ENCODE results near the gene CLEC2L. TPM values are rescaled to one million over a fixed set of nuclear protein-coding genes. Genes with fewer than 3 reads are reported as not detected.
"Not testable (repeated sequence)": the region's sequence is repeated elsewhere in the genome, so short reads cannot be mapped to it uniquely, and the experiment has no call there.

CLEC2L gene
- total and polyA plus RNA-seq, 2 donors (not counting 1 experiment from before 2014, with no cell fraction given), result not detected

DNA sequence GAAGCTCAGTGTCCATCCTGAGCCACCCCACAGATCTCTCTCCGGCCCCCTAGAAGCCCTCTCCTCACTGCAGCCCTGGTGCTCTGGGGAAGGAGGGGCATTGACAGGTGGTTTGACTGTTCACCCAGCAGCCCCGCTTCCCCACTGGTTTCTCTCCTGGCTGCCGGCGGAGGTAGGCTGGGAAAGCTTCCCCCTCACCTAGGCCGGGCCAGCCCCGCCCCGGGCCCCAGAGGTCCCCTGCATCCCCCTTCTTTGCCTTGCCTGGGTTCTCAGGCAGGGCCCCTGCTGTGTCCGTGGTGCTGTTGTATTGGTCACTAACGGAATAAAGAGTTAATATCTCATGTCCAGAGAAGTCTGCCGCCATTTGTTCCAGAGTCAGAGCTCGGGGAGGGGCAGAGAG, 21.2 kb downstream of the CLEC2L start:
- no peak overlapping the region for H2AFZ ChIP-seq (ENCODE audit: low read length)
- H3K27ac ChIP-seq (ENCODE audit: insufficient read depth, low read length), result no peak overlapping the region
- TF ChIP-seq EZH2 (IDR thresholded peaks at IDR 0.05; ENCODE audit: low read length, missing control alignments) (no peak), CTCF (conservative IDR thresholded peaks at IDR 0.05 in 1 of 2, IDR thresholded peaks at IDR 0.05 in 1 of 2; ENCODE audit: low read depth in 1 of 2, low read length in 2 of 2) (no peak)
- H3K4me2 ChIP-seq (ENCODE audit: extremely low read depth, insufficient read depth, low read length), result no peak overlapping the region
- DNase-seq (ENCODE audit: low read depth in 2 of 2), result no peak
- H3K79me2 ChIP-seq (ENCODE audit: control insufficient read depth, insufficient read depth, low read length), result no peaks in the 10 kb centered on the region
- no peaks in the 10 kb centered on the region for H3K9me3 ChIP-seq (ENCODE audit: control insufficient read depth, insufficient read depth, low read depth, low read length)
- no peak overlapping the region for H3K9ac ChIP-seq (ENCODE audit: insufficient read depth, low read length)
- H3K4me3 ChIP-seq (replicated peaks in 1 of 4; ENCODE audit: control extremely low read depth in 1 of 4, insufficient read depth in 1 of 4, low read depth in 3 of 4, low read length in 4 of 4), result no peak overlapping the region
- no peaks in the 10 kb centered on the region for H4K20me1 ChIP-seq (ENCODE audit: control insufficient read depth, extremely low read depth, insufficient read depth, low read length)
- no peaks in the 10 kb centered on the region for H3K4me1 ChIP-seq (ENCODE audit: control insufficient read depth, extremely low read depth, insufficient read depth, low read length)
- peaks cover 4% of the 10 kb centered on the region for H3K27me3 ChIP-seq (ENCODE audit: control insufficient read depth, insufficient read depth, low read length)
- no peaks in the 10 kb centered on the region for H3K36me3 ChIP-seq (ENCODE audit: control insufficient read depth, insufficient read depth, low read length)

GRCh38 chr7:139548302-139549028, 25.0 kb downstream of the CLEC2L start:
- no peak for DNase-seq (ENCODE audit: low read depth in 2 of 2)
- Histone ChIP-seq H3K36me3 (ENCODE audit: control insufficient read depth, insufficient read depth, low read length) (no peaks in the 10 kb centered on the region), H3K4me1 (ENCODE audit: control insufficient read depth, extremely low read depth, insufficient read depth, low read length) (no peaks in the 10 kb centered on the region), H3K4me3 (replicated peaks in 1 of 4; ENCODE audit: control extremely low read depth in 1 of 4, insufficient read depth in 1 of 4, low read depth in 3 of 4, low read length in 4 of 4) (no peak overlapping the region), H3K27ac (ENCODE audit: insufficient read depth, low read length) (no peak overlapping the region), H2AFZ (ENCODE audit: low read length) (no peak overlapping the region), H3K79me2 (ENCODE audit: control insufficient read depth, insufficient read depth, low read length) (no peaks in the 10 kb centered on the region), H4K20me1 (ENCODE audit: control insufficient read depth, extremely low read depth, insufficient read depth, low read length) (no peaks in the 10 kb centered on the region), H3K9ac (ENCODE audit: insufficient read depth, low read length) (no peak overlapping the region), H3K27me3 (ENCODE audit: control insufficient read depth, insufficient read depth, low read length) (no peaks in the 10 kb centered on the region), H3K4me2 (ENCODE audit: extremely low read depth, insufficient read depth, low read length) (no peak overlapping the region), H3K9me3 (ENCODE audit: control insufficient read depth, insufficient read depth, low read depth, low read length) (no peaks in the 10 kb centered on the region)
- no peak for TF ChIP-seq CTCF (conservative IDR thresholded peaks at IDR 0.05 in 1 of 2, IDR thresholded peaks at IDR 0.05 in 1 of 2; ENCODE audit: low read depth in 1 of 2, low read length in 2 of 2)
- no peak for TF ChIP-seq EZH2 (IDR thresholded peaks at IDR 0.05; ENCODE audit: low read length, missing control alignments)

DNA sequence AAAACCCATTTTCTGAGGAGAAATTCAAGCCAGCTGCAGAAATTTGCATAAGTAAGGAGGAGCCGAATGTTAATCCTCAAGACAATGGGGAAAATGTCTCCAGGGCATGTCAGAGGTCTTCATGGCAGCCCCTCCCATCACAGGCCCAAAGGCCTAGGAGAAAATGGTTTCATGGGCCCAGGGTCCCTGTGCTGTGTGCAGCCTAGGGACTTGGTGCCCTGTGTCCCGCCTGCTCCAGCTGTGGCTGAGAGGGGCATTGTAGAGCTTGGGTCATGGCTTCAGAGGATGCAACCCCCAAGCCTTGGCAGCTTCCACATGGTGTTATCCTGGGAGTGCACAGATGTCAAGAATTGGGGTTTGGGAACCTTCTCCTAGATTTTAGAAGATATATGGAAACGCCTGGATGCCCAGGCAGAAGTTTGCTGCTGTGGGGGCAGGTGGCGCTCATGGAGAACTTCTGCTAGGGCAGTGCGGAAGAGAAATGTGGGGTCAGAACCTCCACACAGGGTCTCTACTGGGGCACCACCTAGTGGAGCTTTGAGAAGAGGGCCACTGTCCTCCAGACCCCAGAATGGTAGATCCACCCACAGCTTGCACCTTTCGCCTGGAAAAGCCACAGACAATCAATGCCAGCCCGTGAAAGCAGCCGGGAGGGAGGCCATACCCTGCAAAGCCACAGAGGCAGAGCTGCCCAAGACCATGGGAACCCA, 30.7 kb downstream of the CLEC2L start:
- not testable (repeated sequence) for H3K27me3 ChIP-seq (ENCODE audit: control insufficient read depth, insufficient read depth, low read length); H3K9ac ChIP-seq (ENCODE audit: insufficient read depth, low read length); DNase-seq (ENCODE audit: low read depth in 2 of 2)

More for the DNA sequence above, 30.7 kb downstream of the CLEC2L start:
- not testable (repeated sequence) for H2AFZ ChIP-seq (ENCODE audit: low read length); H3K4me3 ChIP-seq (replicated peaks in 1 of 4; ENCODE audit: control extremely low read depth in 1 of 4, insufficient read depth in 1 of 4, low read depth in 3 of 4, low read length in 4 of 4); H3K9me3 ChIP-seq (ENCODE audit: control insufficient read depth, insufficient read depth, low read depth, low read length); H3K79me2 ChIP-seq (ENCODE audit: control insufficient read depth, insufficient read depth, low read length); H4K20me1 ChIP-seq (ENCODE audit: control insufficient read depth, extremely low read depth, insufficient read depth, low read length); H3K27ac ChIP-seq (ENCODE audit: insufficient read depth, low read length); H3K4me1 ChIP-seq (ENCODE audit: control insufficient read depth, extremely low read depth, insufficient read depth, low read length); H3K4me2 ChIP-seq (ENCODE audit: extremely low read depth, insufficient read depth, low read length); H3K36me3 ChIP-seq (ENCODE audit: control insufficient read depth, insufficient read depth, low read length)
